Endometrial microvascular endothelial cells (primary cell): ENCODE data around the gene TBC1D1. TPM values are rescaled to one million over a fixed set of nuclear protein-coding genes. Genes with fewer than 3 reads are reported as not detected.

Experiments used
- in situ Hi-C: cut with HindIII; loops from 2 replicates; pipeline ENCODE4 v1.10.0; 2017; ENCODE audit warnings: low sequenced_read_pairs, low pct_unique_long_range_greater_than_20kb; ENCODE audit errors: inconsistent ontology term
- total RNA-seq: library from RNA; depleted of rRNA; stranded (reverse); fragments of >200 nt; gene quantifications from one replicate; pipeline ENCODE4 v1.2.3, GENCODE V29; 2015; ENCODE audit errors: inconsistent ontology term

Gene TBC1D1
- total RNA-seq, result 194 TPM

DNA sequence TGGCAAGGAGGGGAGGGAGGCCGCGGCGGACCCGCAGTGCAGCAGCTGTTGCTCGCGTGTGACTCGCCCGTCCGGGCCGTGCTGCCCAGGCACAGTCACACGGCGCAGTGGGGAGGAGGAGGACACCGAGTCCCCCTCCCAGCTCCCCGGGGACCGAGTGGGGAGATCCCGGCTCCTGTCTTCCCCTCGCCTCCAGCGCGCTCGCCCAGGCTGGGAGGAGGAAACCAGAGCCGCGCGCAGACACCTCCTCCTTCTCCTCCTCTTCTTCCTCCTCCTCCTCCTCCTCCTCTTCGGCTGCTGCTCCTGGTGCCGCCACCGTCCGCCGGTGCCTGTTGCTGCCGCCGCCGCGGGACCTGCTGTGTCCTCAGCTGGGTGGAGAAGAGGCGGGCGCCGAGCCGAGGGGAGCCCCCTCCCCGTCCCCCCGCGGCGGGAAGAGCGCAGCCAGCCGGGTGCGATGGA lies at the start of gene TBC1D1:
Gene TBC1D1 (plus strand): TSS at position 284 of the 459 bp plus-strand sequence. CDS start 11,012 bp downstream, outside the sequence.
- in situ Hi-C loops, result no loop called here

- in situ Hi-C loops, result no loop called here
Measured at GRCh38 chr4:37844204-37844603, 46.7 kb upstream of the TBC1D1 start.

GRCh38 chr4:37845201-37845600 lies 45.7 kb upstream of the TBC1D1 start:
- in situ Hi-C loops, result no loop called here

DNA sequence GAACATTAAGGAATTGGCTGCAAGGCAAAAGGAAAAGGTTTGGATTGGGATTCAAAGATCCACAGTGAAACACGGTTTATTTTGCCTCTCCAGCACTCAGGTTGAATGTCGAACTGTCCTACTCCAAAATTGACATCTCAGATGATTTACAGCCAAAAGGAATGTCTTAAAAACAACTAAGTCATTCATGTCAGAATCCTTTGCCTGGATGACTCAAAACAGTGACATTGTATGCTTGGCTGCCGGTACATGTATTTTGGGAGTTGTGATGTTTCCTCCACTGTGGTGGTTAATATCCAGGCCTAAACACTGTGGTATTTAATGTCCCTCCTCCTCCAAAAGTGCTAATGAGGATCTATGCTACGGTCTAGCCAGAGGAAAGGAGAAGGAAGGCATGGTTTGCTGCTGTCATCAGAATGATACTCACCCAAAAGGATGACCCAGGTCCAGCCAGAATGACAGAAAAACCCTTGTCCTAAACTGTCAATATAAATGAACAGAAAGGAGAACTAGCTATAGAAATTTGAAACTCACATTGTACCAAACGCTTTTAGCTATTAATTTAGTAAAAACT lies 43.5 kb upstream of the TBC1D1 start:
- in situ Hi-C loops, result no loop called here

- in situ Hi-C loops, result no loop called here
Measured at GRCh38 chr4:37852376-37852775, 38.5 kb upstream of the TBC1D1 start.

- in situ Hi-C loops, result no loop called here
Measured at GRCh38 chr4:37858112-37858511, 32.8 kb upstream of the TBC1D1 start.

DNA sequence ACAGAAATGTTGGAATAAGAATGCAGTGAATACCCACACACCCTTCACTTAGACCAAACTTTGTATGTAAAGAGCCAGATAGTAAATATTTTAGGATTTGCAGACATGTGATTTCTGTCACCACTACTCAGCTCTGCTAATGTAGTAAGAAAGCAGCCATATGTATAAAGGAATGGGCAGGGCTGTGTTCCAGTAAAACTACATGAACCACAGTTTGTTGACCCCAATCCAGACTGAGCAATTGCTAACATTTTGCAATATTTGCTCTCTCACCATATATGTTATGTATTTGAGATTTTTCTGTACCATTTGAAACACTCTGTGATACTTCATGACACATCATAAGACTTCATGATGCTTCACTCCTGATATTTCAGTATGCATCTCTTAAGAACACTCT lies 32.0 kb upstream of the TBC1D1 start:
- in situ Hi-C loops, result no loop called here

GRCh38 chr4:37860266-37860665 lies 30.6 kb upstream of the TBC1D1 start:
- in situ Hi-C loops, result no loop called here

GRCh38 chr4:37862961-37863360 lies 27.9 kb upstream of the TBC1D1 start:
- in situ Hi-C loops, result no loop called here

DNA sequence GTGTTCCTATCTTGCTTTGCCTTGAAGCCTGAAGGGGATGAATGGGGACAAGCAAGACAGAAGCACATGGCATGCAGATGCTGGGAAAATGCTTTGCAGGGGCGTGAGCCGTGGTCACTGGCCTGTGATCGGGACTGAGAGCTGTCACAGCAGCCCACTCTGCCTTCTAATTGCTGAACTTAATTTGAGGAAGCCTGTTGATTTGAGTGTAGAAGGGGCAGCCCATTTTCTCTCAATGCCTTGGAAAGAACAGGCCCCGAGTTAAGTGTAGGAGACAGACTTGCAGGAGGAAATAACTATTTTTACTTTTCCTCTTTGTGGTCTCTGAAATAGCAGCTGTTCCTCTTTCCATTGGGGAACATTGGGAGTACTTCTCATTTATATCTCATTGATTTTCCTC lies 26.1 kb upstream of the TBC1D1 start:
- in situ Hi-C loops, result no loop called here

- in situ Hi-C loops, result no loop called here
Measured at GRCh38 chr4:37865450-37865849, 25.4 kb upstream of the TBC1D1 start.

- in situ Hi-C loops, result no loop called here
Measured at GRCh38 chr4:37867102-37867501, 23.8 kb upstream of the TBC1D1 start.

- in situ Hi-C loops, result no loop called here
Measured at GRCh38 chr4:37868238-37868637, 22.6 kb upstream of the TBC1D1 start.

GRCh38 chr4:37872310-37872988 lies 18.4 kb upstream of the TBC1D1 start:
- in situ Hi-C loops, result no loop called here

DNA sequence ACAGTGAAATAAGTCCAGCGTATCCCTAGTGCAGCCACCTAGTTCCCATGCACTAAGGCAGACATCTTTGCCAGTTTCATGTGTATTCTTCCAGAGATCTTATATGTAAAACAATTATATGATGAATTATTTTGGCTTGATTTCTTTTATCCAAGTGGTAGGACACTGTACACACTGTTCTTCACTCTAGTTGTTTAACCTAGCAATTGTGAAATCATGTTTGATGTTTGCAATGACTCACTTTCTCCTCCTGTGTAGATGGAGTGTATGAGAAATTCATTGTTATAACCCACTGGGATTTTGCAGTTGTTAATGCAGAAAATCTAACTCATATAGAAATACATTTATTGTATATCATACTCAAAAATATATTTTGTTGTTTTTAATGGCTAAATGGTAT lies 17.5 kb upstream of the TBC1D1 start:
- in situ Hi-C loops, result no loop called here

DNA sequence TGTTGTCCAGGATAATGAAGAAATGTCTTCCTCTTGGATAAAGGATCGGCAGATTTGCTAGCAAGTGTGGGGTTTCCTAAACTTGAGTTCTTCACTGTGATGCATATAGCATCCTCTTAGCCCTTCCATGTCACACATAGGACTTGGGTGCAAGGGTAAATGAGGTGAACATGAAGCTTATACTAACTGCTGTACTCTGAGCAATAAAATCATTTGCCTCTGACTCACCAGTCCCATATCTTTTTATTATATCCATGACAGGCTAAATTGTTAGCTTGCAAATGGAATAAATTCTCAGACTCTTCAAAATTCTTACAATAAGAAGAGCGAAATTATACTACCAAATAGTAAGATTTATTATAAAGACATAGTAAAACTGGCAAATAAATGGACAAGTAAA lies 14.7 kb upstream of the TBC1D1 start:
- in situ Hi-C loops, result no loop called here

DNA sequence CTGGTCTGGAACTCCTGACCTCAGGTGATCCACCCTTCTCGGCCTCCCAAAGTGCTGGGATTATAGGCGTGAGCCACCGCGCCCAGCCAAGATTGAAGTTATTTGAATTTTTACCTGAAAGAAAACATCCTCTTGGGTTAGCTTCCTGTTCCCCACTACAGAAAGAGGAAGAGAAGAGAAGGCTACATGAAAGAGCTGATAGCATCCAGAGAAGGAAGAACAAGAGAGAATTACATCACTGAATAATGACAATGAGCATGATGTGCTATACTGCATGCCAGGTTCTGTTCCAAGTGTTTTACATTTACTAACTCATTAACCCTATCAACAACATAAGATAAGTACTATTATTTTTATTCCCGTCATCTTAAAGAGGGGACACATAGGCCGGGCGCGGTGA lies 11.5 kb upstream of the TBC1D1 start:
- in situ Hi-C loops, result no loop called here

- in situ Hi-C loops, result no loop called here
Measured at GRCh38 chr4:37881811-37882210, 9.1 kb upstream of the TBC1D1 start.

DNA sequence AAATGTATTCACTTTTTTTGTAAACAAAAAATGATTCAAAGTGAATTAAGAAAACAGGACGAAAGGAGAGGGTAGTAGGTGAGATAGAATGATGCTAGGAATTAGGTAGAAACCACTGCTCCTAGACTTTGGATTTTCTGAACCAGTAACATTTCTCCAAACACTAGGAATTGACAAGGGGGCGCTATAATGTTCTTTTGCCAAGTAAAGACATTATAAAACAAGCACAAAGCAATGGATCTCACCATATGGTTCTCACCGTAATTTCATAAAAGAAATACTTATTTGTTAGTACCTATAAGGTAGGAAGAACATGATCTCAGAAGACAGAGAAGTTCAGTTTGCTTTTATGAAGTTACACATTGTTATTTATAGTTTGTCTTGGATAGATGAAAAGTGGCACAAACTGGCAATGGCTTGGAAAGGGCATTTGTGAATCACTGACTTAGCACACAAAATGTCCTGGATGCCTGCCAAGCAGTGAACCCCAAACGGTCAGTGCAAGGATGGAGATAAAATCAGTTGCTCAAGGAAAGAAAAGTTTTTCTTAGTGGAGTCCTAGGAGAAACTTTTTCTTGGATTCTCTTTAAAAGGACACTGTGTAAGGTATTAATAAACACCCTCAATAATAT lies 8.1 kb upstream of the TBC1D1 start:
- in situ Hi-C loops, result no loop called here

DNA sequence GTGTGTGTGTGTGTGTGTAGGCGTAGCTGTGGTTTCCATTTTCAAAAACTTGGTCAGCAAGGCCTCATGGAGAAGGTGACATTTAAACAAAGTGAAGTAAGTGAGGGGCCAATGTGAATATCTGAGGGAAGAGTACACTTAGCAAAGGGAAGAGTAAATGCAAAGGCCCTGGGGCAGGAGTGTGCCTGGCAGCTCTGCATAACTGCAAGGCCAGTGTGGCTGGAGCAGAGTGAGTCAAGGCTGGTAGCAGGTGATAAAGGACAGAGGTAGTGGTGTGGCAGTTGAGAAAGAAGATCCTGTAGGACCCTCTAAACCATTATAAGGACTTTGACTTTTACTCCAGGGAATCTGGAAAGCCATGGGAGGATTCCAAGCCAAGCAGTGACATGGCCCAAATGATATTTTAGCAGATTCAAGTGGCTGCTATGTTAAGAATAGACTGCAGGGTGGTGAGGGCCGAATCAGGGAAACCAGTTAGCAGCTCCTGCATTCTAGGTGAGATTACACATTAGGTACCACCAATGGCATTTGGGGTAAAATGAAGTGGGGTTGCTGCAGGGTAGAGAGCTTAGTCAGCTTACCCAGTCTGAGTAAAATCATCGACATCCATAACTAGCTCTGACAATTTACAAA lies 5.9 kb upstream of the TBC1D1 start:
- in situ Hi-C loops, result no loop called here
